Esophagus squamous epithelium (tissue), 5 donors: ENCODE results near the gene FCRL5. TPM values are rescaled to one million over a fixed set of nuclear protein-coding genes. Genes with fewer than 3 reads are reported as not detected.
"Not testable (repeated sequence)": the region's sequence is repeated elsewhere in the genome, so short reads cannot be mapped to it uniquely, and the experiment has no call there.

Experiments
- DNase-seq: peaks from one replicate; lab custom pipeline; 2025; lab: John Stamatoyannopoulos, UW
- H3K27ac ChIP-seq, 4 donors: fragments of 200-600 bp; sonication (generic); one replicate each; pipeline ENCODE4 v1.5.1; 2016 to 2019; ENCODE audit warnings: mild to moderate bottlenecking in 1 of 4
- H3K27me3 ChIP-seq, 4 donors: fragments of 200-600 bp; sonication (generic); 1 replicate in 3 of 4; 2 replicates in 1 of 4; pipeline versions ENCODE4 v1.5.1 to v1.6.0; 2017 to 2021; ENCODE audit warnings: antibody characterized with exemption in 1 of 4
- H3K36me3 ChIP-seq, 3 donors: fragments of 200-600 bp; sonication (generic); one replicate each; pipeline ENCODE4 v1.5.1; 2016 to 2019
- H3K4me1 ChIP-seq, 3 donors: fragments of 200-600 bp; sonication (generic); one replicate each; pipeline ENCODE4 v1.5.1; 2017 to 2019
- H3K4me3 ChIP-seq, 4 donors: fragments of 200-600 bp; sonication (generic); 1 replicate in 3 of 4; 2 replicates in 1 of 4; pipeline ENCODE4 v1.5.1; 2016 to 2019; ENCODE audit warnings: mild to moderate bottlenecking in 2 of 4, moderate library complexity in 1 of 4
- H3K9me3 ChIP-seq, 3 donors: fragments of 200-600 bp; sonication (generic); one replicate each; pipeline ENCODE4 v1.5.1; 2016 to 2019
- POLR2A ChIP-seq, 4 donors: fragments of 450-650 bp; IDR thresholded peaks; one replicate each; pipeline ENCODE4 v1.6.1; 2017; ENCODE audit warnings: antibody characterized with exemption in 4 of 4, mild to moderate bottlenecking in 4 of 4, moderate library complexity in 3 of 4
- WGBS, 2 donors: methylation state at CpG; one replicate each; pipeline ENCODE4 v1.1.5; 2018; 5-methylcytosine and 5-hydroxymethylcytosine counted together
- intact Hi-C: fragments of 100-400 bp; cut with DNase I; formaldehyde crosslinking; loops from one replicate; pipeline ENCODE4 v1.15.0; 2022
- total RNA-seq, 4 donors: library from RNA; depleted of rRNA; stranded (reverse); fragments of >200 nt; gene quantifications; one replicate each; pipeline ENCODE4 v1.1.0, GENCODE V29; 2016
- TF ChIP-seq, protein P1 (sequence below), 6 experiments: fragments of 450-650 bp in 4 of 6; fragments of 200-600 bp in 2 of 6; sonication (generic) in 2 of 6; IDR thresholded peaks; one replicate each; pipeline ENCODE4 v1.5.1; 2016 to 2019; ENCODE audit warnings: antibody characterized with exemption in 6 of 6, mild to moderate bottlenecking in 4 of 6, moderate library complexity in 4 of 6
- donor health status: DM: yes; HTN: yes; CAD: no.

FCRL5 gene
- total RNA-seq, 4 donors from 2014 or later = 0.08 to 1.6 (median 0.23) TPM

DNA sequence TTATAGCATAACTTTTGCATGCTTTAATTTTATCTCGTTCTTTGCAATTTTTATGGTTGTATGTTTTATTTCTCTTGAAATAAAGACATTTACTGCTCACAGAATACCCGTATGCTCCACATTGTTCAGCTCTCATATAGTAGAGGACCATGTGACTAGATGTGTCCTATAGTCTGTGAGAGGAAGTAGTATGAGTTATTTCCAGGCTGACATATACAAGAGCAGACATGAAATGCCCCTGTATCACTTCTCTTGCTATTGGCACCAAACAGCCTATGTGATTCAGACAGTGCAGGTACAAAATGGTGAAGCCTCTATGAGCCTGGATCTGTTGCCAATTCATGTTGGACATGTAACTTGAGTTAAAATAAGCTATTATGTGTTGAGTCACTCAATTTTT, 5.8 kb upstream of the FCRL5 start:
- Histone ChIP-seq H3K4me1 (no peaks in the 10 kb centered on the region), H3K27me3 (no peaks in the 10 kb centered on the region), H3K27ac (no peak overlapping the region), H3K9me3 (no peaks in the 10 kb centered on the region), H3K36me3 (no peaks in the 10 kb centered on the region), H3K4me3 (no peak overlapping the region)
- TF ChIP-seq POLR2A (IDR thresholded peaks at IDR 0.05) = no peak
- TF ChIP-seq, protein P1, sequence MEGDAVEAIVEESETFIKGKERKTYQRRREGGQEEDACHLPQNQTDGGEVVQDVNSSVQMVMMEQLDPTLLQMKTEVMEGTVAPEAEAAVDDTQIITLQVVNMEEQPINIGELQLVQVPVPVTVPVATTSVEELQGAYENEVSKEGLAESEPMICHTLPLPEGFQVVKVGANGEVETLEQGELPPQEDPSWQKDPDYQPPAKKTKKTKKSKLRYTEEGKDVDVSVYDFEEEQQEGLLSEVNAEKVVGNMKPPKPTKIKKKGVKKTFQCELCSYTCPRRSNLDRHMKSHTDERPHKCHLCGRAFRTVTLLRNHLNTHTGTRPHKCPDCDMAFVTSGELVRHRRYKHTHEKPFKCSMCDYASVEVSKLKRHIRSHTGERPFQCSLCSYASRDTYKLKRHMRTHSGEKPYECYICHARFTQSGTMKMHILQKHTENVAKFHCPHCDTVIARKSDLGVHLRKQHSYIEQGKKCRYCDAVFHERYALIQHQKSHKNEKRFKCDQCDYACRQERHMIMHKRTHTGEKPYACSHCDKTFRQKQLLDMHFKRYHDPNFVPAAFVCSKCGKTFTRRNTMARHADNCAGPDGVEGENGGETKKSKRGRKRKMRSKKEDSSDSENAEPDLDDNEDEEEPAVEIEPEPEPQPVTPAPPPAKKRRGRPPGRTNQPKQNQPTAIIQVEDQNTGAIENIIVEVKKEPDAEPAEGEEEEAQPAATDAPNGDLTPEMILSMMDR (IDR thresholded peaks at IDR 0.05) = no peak
- intact Hi-C loops = no loop called here
- WGBS, 2 donors = 48 to 69% methylated on average over 2 of the region's 2 CpGs
- DNase-seq = no peak

- intact Hi-C loops = not testable (repeated sequence)
Measured at GRCh38 chr1:157548081-157548480, 4.2 kb downstream of the FCRL5 start.

DNA sequence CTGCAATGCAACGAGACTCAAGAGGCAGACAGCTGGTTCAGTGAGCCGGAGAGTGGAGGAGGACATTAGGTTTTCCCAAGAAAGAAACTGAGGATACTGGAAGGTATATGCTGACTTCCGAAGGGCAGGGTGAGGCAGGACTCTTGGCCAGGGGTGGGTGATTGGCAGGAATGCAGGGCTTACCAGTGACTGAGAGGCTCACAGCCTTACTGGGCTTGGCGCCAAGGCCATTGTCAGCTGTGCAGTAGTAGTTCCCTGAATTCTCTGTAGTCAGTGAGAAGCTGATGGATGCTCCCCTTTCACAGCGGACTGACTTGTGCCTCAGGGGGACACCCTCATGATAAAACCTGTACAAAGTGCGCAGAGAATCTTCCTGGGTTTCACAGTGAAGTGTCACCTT, 9.6 kb downstream of the FCRL5 start:
- TF ChIP-seq, protein P1 (IDR thresholded peaks at IDR 0.05) = no peak
- no peak for TF ChIP-seq POLR2A (IDR thresholded peaks at IDR 0.05)
- H3K4me3 ChIP-seq = no peak overlapping the region
- no peak overlapping the region for H3K27ac ChIP-seq
- no peak for DNase-seq
- intact Hi-C loops = no loop called here
- no peaks in the 10 kb centered on the region for H3K4me1 ChIP-seq
- WGBS, 2 donors = 70% methylated on average over 6 of the region's 6 CpGs
- H3K36me3 ChIP-seq = no peaks in the 10 kb centered on the region
- peaks cover 0 to 5% (median 0%) of the 10 kb centered on the region in 4 donors for H3K27me3 ChIP-seq
- H3K9me3 ChIP-seq = no peaks in the 10 kb centered on the region

More at GRCh38 chr1:157548081-157548480, 4.2 kb downstream of the FCRL5 start:
- not testable (repeated sequence) for H3K27me3 ChIP-seq, H3K4me3 ChIP-seq, H3K36me3 ChIP-seq, DNase-seq, H3K9me3 ChIP-seq, H3K4me1 ChIP-seq, H3K27ac ChIP-seq
- WGBS, 2 donors = 80% methylated on average over 1 of the region's 1 CpG; no CpG with 5 or more reads in 1 of the 2 donors

DNA sequence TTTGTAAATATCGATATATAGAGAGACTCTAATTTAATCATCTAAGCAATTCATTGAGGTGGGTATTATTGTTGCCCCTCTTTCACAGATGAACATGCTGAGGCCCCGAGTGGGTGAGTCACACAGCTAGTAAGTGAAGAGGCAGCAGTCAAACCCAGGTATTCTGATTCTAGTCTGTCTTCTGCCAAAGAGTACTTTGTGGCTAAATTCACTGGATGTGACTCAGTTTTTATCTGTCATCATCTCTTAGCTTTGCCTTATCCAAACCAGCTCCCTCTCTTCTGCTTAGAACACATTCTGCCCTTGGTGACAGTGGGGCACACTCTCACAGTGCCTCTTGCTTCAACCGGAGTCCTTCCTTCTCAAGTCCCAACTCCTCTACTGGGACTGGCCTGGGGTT, 11.5 kb downstream of the FCRL5 start:
- Histone ChIP-seq H3K9me3 (no peaks in the 10 kb centered on the region), H3K36me3 (no peaks in the 10 kb centered on the region), H3K27me3 (no peaks in the 10 kb centered on the region), H3K4me1 (no peaks in the 10 kb centered on the region), H3K4me3 (no peak overlapping the region), H3K27ac (no peak overlapping the region)
- no peak for TF ChIP-seq POLR2A (IDR thresholded peaks at IDR 0.05)
- TF ChIP-seq, protein P1 (IDR thresholded peaks at IDR 0.05) = no peak
- intact Hi-C loops = no loop called here
- no peak for DNase-seq
- WGBS, 2 donors = 65 to 81% methylated on average over 3 of the region's 3 CpGs

DNA sequence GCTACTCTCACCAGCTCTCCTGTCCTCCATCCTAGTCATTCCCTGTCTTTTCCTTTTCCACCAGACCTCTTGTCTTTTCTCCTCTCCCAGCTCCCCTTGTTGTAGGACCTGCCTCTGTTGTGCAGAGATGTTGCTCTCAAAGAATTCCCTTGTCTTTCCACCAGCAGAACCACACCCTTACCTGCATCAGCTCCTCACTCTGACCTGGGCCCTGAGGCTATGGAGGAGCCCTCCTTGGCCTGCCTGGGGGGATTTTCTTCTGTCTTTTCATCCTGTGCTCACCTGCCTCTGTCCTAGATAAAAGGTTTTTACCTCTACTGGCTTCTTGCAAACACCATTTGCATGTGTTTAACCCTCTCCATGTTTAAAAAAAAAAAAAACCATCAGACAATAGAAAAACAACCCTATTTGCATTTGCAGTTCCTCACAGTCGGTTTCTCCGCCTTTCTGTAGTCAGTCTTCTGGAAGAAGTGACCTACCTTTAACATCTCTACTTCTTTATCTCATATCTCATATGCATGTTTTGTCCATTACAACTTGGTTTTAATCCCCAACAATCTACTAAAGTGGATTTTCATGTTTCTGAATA, 12.1 kb downstream of the FCRL5 start:
- intact Hi-C loops = no loop called here
- H3K36me3 ChIP-seq = no peaks in the 10 kb centered on the region
- no peaks in the 10 kb centered on the region for H3K9me3 ChIP-seq
- H3K27ac ChIP-seq = no peak overlapping the region
- TF ChIP-seq, protein P1 (IDR thresholded peaks at IDR 0.05) = no peak
- TF ChIP-seq POLR2A (IDR thresholded peaks at IDR 0.05) = no peak
- no peaks in the 10 kb centered on the region for H3K4me1 ChIP-seq
- WGBS, 2 donors = 16 to 23% methylated on average over 2 of the region's 2 CpGs
- no peaks in the 10 kb centered on the region for H3K27me3 ChIP-seq
- H3K4me3 ChIP-seq = no peak overlapping the region
- DNase-seq = no peak

DNA sequence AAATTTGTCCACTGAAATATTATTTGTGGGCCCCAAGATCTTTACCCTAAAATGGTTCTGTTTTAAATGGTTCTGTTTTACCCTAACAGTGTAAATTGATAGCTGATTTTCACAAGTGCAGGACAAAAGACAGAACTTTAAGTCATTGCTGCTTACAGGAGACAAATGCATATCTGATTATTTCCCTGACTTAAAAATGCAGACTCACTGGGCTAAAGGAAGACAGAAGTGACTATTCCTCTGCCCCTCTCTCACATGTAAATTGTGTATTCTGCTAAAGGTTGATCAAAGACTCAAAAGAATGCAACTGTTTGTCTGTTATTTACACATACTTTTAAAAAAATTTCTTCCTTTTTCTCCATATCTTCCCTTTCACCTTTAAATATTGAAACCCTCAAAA, 12.7 kb downstream of the FCRL5 start:
- Histone ChIP-seq H3K4me1 (no peaks in the 10 kb centered on the region), H3K9me3 (no peaks in the 10 kb centered on the region), H3K27ac (no peak overlapping the region), H3K4me3 (no peak overlapping the region), H3K36me3 (no peaks in the 10 kb centered on the region), H3K27me3 (no peaks in the 10 kb centered on the region)
- no peak for DNase-seq
- intact Hi-C loops = no loop called here
- no peak for TF ChIP-seq POLR2A (IDR thresholded peaks at IDR 0.05)
- TF ChIP-seq, protein P1 (IDR thresholded peaks at IDR 0.05) = no peak
